ENCODE results near the gene PNMA1. TPM values are rescaled to one million over a fixed set of nuclear protein-coding genes. Genes with fewer than 3 reads are reported as not detected.

Gene PNMA1
- total RNA-seq, 1 experiment from 2014 or later, result 24.6 TPM

GRCh38 chr14:73720636-73721035 lies 6.5 kb upstream of the PNMA1 start:
- H3K27me3 ChIP-seq (ENCODE audit: insufficient read depth, low read length), result no peaks in the 10 kb centered on the region
- no TSS peak for BruUV-seq (replicated peaks)
- H3K4me3 ChIP-seq (replicated peaks in 1 of 2; ENCODE audit: low read depth in 1 of 2, low read length in 2 of 2), result no peak overlapping the region
- RAD21 ChIA-PET (ENCODE audit: low non-redundant PET in 1 of 2, low total read pairs in 2 of 2, uncharacterized antibody in 2 of 2, unreplicated experiment in 2 of 2), result no interaction called here
- no peaks in the 10 kb centered on the region for H4K20me1 ChIP-seq (ENCODE audit: insufficient read depth)
- no peaks in the 10 kb centered on the region for H3K9me3 ChIP-seq (ENCODE audit: control insufficient read depth in 1 of 2, insufficient read depth in 1 of 2, low read depth in 1 of 2, low read length in 2 of 2)
- CTCF ChIA-PET, result no interaction called here
- H3K36me3 ChIP-seq (ENCODE audit: control insufficient read depth in 1 of 2, insufficient read depth in 2 of 2, low read length in 2 of 2), result peaks cover 35 to 48% of the 10 kb centered on the region in 2 experiments; a peak in 3 of 4 replicates
- no peak overlapping the region for H2AFZ ChIP-seq (ENCODE audit: low read depth, low read length, poor library complexity, severe bottlenecking)
- no peak overlapping the region for H3K9ac ChIP-seq (ENCODE audit: low read length)
- POLR2A ChIA-PET, result no interaction called here
- no peaks in the 10 kb centered on the region for H3K9me2 ChIP-seq (ENCODE audit: insufficient read depth)
- intact Hi-C loops (cut with micrococcal nuclease), result no loop called here
- no peak for DNase-seq (ENCODE audit: low read depth, low spot score)
- H3K79me2 ChIP-seq (ENCODE audit: insufficient read depth, low read length), result no peaks in the 10 kb centered on the region
- no peak for ATAC-seq
- TF ChIP-seq RAD21 (IDR thresholded peaks at IDR 0.05; ENCODE audit: low read depth) (no peak), POLR2A (IDR thresholded peaks at IDR 0.05; ENCODE audit: borderline replicate concordance, extremely low read depth, insufficient read depth, insufficient read length) (no peak), ATF3 (IDR thresholded peaks at IDR 0.05) (no peak), EZH2phosphoT487 (IDR thresholded peaks at IDR 0.05; ENCODE audit: borderline replicate concordance) (no peak), SP1 (IDR thresholded peaks at IDR 0.05; ENCODE audit: low read depth) (no peak), EZH2 (IDR thresholded peaks at IDR 0.05) (no peak), ZNF274 (IDR thresholded peaks at IDR 0.05; ENCODE audit: low read depth, low read length) (no peak), CBX3 (IDR thresholded peaks at IDR 0.05; ENCODE audit: low read depth) (no peak), TCF7L2 (IDR thresholded peaks at IDR 0.05; ENCODE audit: borderline replicate concordance, extremely low read depth, insufficient read depth, insufficient read length) (no peak), ZBTB33 (IDR thresholded peaks at IDR 0.05; ENCODE audit: extremely low read depth, insufficient replicate concordance, low read length) (no peak), SIN3A (IDR thresholded peaks at IDR 0.05; ENCODE audit: low read depth) (no peak), EGR1 (IDR thresholded peaks at IDR 0.05; ENCODE audit: low read depth) (no peak), REST (IDR thresholded peaks at IDR 0.05; ENCODE audit: low read depth) (no peak), CEBPB (IDR thresholded peaks at IDR 0.05; ENCODE audit: low read depth) (no peak), YY1 (IDR thresholded peaks at IDR 0.05; ENCODE audit: extremely low read depth, insufficient replicate concordance, low read depth, low read length) (no peak), FOSL1 (IDR thresholded peaks at IDR 0.05; ENCODE audit: low read depth) (no peak), ELF1 (IDR thresholded peaks at IDR 0.05; ENCODE audit: borderline replicate concordance, low read depth) (no peak), POLR2AphosphoS5 (IDR thresholded peaks at IDR 0.05; ENCODE audit: low read depth, low read length) (no peak), ZFX (IDR thresholded peaks at IDR 0.05) (no peak)
- H3K4me1 ChIP-seq (ENCODE audit: control insufficient read depth in 1 of 2, insufficient read depth in 2 of 2, low read length in 2 of 2), result peaks cover 0 to under 1% of the 10 kb centered on the region in 2 experiments; a peak in 1 of 4 replicates
- no peak overlapping the region for H3K27ac ChIP-seq (ENCODE audit: low read depth, low read length)
- no peak overlapping the region for H3K4me2 ChIP-seq (ENCODE audit: low read length)

All from HCT116 (cell line).